SHP77 treated with DMSO at 0.1 percent for 48 hours (cell line): Measurements from ENCODE around the gene SLC23A2.
"Not testable (repeated sequence)": the region's sequence is repeated elsewhere in the genome, so short reads cannot be mapped to it uniquely, and the experiment has no call there.

Source experiments
- DNase-seq: peaks from one replicate; lab custom pipeline; 2025; lab: John Stamatoyannopoulos, UW

SLC23A2 gene

GRCh38 chr20:4876301-4876700 lies 125.0 kb downstream of the SLC23A2 start:
- DNase-seq: no peak

- peak; percentile 60 for DNase-seq
These were observed 125.7 kb downstream of the SLC23A2 start for GRCh38 chr20:4875578-4876067.

GRCh38 chr20:4873396-4873795 lies 127.9 kb downstream of the SLC23A2 start:
- DNase-seq: no peak

GRCh38 chr20:4871486-4871885 lies 129.8 kb downstream of the SLC23A2 start:
- DNase-seq: no peak

- DNase-seq: no peak
These were observed 130.4 kb downstream of the SLC23A2 start for GRCh38 chr20:4870906-4871305.

- peak; percentile 15 for DNase-seq
These were observed 131.8 kb downstream of the SLC23A2 start for GRCh38 chr20:4869290-4870193.

- no peak for DNase-seq
These were observed 134.3 kb downstream of the SLC23A2 start for GRCh38 chr20:4867051-4867450.

- no peak for DNase-seq
These were observed 134.9 kb downstream of the SLC23A2 start for GRCh38 chr20:4866429-4866828.

- no peak for DNase-seq
These were observed 137.0 kb downstream of the SLC23A2 start for GRCh38 chr20:4864311-4864752.

- no peak for DNase-seq
These were observed 138.6 kb downstream of the SLC23A2 start for GRCh38 chr20:4862661-4863060.

- no peak for DNase-seq
These were observed 139.3 kb downstream of the SLC23A2 start for GRCh38 chr20:4861961-4862360.

- no peak for DNase-seq
These were observed 143.3 kb downstream of the SLC23A2 start for GRCh38 chr20:4858000-4858399.

- no peak for DNase-seq
These were observed 145.1 kb downstream of the SLC23A2 start for GRCh38 chr20:4856022-4856755.

- DNase-seq: no peak
These were observed 145.8 kb downstream of the SLC23A2 start for GRCh38 chr20:4855555-4855954.

GRCh38 chr20:4855097-4855496 lies 146.2 kb downstream of the SLC23A2 start:
- DNase-seq: no peak

- no peak for DNase-seq
These were observed 146.8 kb downstream of the SLC23A2 start for GRCh38 chr20:4854561-4854901.

- no peak for DNase-seq
These were observed 147.4 kb downstream of the SLC23A2 start for GRCh38 chr20:4853757-4854560.

- no peak for DNase-seq
These were observed 148.3 kb downstream of the SLC23A2 start for GRCh38 chr20:4853004-4853403.

- no peak for DNase-seq
These were observed 150.3 kb downstream of the SLC23A2 start for GRCh38 chr20:4850960-4851359.

- DNase-seq: not testable (repeated sequence)
These were observed 152.5 kb downstream of the SLC23A2 start for GRCh38 chr20:4848829-4849228.

GRCh38 chr20:4848041-4848440 lies 153.3 kb downstream of the SLC23A2 start:
- DNase-seq: no peak

- DNase-seq: no peak
These were observed 154.5 kb downstream of the SLC23A2 start for GRCh38 chr20:4846821-4847220.
